SK-N-SH (cell line): ENCODE data around the gene PLEKHG5.

Experiments
- CTCF ChIP-seq: fragments of 200-600 bp; sonication (generic); IDR thresholded peaks from 2 replicates; pipeline ENCODE4 v1.6.1; 2017; ENCODE audit warnings: antibody characterized with exemption, mild to moderate bottlenecking, moderate library complexity
- REST ChIP-seq: IDR thresholded peaks from 2 replicates; pipeline ENCODE4 v1.6.1; 2012; ENCODE audit warnings: mild to moderate bottlenecking, low read depth, low read length, moderate library complexity
- SIN3A ChIP-seq: IDR thresholded peaks from 2 replicates; pipeline ENCODE4 v1.6.1; 2012; ENCODE audit warnings: low read depth, mild to moderate bottlenecking, low read length, moderate library complexity, borderline replicate concordance
- SMC3 ChIP-seq: IDR thresholded peaks from 2 replicates; pipeline ENCODE4 v1.6.1; 2012; ENCODE audit warnings: low read depth, low read length, improper control_type of control experiment

- TF ChIP-seq SMC3 (no peak), CTCF (no peak), SIN3A (no peak), REST (no peak)
These were observed 6.0 kb downstream of the PLEKHG5 start for GRCh38 chr1:6485168-6486101.
